Measurements from ENCODE around the gene CNTROB. TPM values are rescaled to one million over a fixed set of nuclear protein-coding genes. Genes with fewer than 3 reads are reported as not detected.
"Not testable (repeated sequence)": the region's sequence is repeated elsewhere in the genome, so short reads cannot be mapped to it uniquely, and the experiment has no call there.

The CNTROB gene
- polyA plus RNA-seq, 4 donors = 47.3 to 56.2 (median 54.1) TPM

- no peak for DNase-seq (ENCODE audit: low read depth in 4 of 4, low spot score in 3 of 4)
These were observed 8.0 kb downstream of the CNTROB start for GRCh38 chr17:7940034-7940433.

DNA sequence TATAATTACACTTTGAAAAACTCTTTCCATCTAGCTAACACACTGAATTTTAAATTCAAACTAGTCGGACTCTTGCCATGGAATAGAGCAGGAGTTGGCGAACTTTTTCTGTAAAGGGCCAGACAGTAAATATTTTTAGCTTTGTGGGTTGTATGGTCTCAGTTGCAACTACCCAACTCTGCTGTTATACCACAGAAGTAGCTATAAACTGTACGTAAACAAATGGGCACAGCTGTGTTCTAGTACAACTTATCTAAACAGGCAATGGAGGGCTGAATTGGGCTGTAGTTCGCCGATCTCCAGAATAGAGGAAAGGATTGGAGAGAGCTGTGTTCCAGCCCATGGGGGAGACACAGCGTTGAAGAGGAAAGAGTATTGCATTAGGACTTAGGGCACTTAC lies 8.7 kb downstream of the CNTROB start:
- no peak for DNase-seq (ENCODE audit: low read depth in 4 of 4, low spot score in 3 of 4)

DNA sequence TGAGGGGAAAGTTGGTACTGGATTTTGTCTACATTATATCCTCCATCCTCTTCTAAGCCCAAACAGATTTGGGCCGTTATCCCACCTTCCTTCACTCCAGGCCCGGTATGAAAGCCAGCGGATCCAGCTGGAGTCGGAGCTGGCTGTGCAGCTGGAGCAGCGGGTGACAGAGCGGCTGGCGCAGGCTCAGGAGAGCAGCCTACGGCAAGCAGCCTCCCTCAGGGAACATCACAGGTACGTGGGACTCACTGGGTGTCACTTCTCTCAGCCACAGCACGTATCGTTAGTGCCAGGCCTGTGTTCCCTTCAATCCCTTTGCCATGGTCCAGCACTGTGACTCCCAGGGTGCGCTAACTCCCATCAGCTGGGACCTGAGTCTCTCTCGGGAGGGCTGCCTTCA lies 11.3 kb downstream of the CNTROB start:
- no peak for DNase-seq (ENCODE audit: low read depth in 4 of 4, low spot score in 3 of 4)

- no peak for DNase-seq (ENCODE audit: low read depth in 4 of 4, low spot score in 3 of 4)
These were observed 12.3 kb downstream of the CNTROB start for GRCh38 chr17:7944326-7944725.

GRCh38 chr17:7945651-7946050 lies 13.6 kb downstream of the CNTROB start:
- DNase-seq (ENCODE audit: low read depth in 4 of 4, low spot score in 3 of 4) = no peak

DNA sequence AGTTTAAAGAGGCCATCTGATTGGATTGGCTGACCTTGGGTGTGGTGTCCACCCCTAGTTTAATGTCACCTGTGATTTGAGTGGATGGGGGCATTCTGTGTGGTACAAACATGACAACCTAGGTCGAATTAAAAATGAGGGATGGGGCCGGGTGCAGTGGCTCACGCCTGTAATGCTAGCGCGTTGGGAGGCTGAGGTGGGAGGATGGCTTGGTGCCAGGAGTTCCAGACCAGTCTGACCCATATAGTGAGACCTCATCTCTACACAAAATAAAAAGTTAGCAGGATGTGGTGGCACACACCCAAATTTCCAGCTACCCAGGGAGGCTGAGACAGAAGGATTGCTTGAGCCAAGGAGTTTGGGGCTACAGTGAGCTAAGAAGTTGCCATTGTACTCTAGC lies 14.4 kb downstream of the CNTROB start:
- no peak for DNase-seq (ENCODE audit: low read depth in 4 of 4, low spot score in 3 of 4)

- DNase-seq (ENCODE audit: low read depth in 4 of 4, low spot score in 3 of 4) = no peak
These were observed 15.6 kb downstream of the CNTROB start for GRCh38 chr17:7947651-7948050.

DNA sequence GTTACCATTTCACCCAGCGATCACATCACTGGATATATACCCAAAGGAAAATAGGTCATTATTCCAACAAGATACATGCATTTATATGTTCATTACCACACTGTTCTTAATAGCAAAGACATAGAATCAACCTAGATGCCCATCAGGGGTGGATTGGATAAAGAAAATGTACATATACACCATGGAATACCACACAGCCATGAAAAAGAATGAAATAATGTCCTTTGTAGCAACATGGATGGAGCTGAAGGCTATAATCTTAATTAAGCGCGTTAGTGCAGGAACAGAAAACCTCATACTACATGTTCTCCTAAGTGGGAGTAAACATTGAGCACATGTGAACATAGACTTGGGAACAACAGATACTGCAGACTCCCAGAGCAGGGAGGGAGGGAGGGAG lies 18.6 kb downstream of the CNTROB start:
- DNase-seq (ENCODE audit: low read depth in 4 of 4, low spot score in 3 of 4) = no peak

GRCh38 chr17:7951143-7951792 lies 19.3 kb downstream of the CNTROB start:
- DNase-seq (ENCODE audit: low read depth in 4 of 4, low spot score in 3 of 4) = no peak

GRCh38 chr17:7953266-7953665 lies 21.3 kb downstream of the CNTROB start:
- DNase-seq (ENCODE audit: low read depth in 4 of 4, low spot score in 3 of 4) = not testable (repeated sequence)

DNA sequence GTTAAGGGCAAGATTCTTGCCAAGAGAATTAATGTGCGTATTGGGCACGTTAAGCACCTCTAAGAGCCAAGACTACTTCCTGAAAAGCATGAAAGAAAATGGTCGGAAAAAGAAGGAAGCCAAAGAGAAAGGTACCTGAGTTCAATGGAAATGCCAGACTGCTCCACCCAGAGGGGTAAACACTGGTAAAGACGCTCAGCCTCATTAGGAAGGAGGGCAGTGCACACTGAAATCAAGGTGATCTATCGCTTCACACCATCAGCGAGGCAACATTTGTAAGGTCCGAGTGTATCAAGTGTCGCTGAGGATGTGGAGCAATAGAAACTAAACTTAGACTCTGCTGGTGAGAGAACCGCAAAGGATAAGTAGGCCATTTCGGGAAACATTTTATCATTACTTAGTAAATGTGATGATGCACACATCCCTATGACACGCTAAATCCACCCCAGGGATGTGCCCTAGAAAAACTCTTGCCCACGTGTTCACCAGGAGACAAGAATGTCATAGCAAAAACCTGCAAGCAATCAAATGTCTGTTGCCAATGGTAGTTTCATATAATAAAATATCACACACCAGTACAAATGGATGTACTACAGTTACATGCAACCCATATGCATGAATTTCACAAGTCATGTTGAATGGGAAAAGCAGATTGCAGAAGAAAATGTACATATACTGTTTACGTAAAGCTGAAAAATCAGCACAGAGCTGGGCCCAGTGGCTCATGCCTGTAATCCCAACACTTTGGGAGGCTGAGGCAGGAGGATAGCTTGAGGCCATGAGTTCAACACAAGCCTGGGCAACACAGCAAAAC lies 23.6 kb downstream of the CNTROB start:
- no peak for DNase-seq (ENCODE audit: low read depth in 4 of 4, low spot score in 3 of 4)

DNA sequence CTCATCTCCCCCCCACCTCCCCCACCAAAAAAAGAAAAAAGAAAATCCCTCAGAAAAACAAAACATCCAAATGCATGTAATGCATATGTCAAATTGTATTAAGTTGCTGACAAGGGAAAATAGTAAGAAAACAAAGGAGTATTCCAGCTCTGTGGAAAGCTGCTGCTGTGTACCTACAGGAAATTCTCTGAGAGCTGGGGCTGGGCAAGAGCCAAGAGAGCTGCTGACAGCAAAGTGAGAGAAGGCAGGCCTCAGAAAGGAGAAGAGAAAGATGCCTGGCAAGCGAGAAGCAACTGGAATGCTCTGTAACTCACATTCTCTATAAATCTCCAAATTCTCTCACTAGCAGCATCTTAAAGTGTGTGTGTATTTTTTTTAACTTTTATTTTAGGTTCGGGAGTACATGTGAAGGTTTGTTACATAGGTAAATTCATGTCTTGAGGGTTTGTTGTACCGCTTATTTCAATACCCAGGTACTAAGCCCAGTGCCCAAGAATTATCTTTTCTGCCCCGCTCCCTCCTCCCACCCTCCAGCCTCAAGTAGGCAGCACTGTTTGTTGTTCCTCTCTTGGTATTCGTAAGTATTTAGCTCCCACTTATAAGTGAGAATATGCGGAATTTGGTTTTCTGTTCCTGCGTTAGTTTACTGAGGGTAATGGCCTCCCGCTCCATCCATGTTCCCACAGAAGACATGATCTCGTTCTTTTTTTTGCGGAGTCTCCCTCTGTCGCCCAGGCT lies 24.4 kb downstream of the CNTROB start:
- peak in 2 of 4 donors; percentile 5 to 15 for DNase-seq (ENCODE audit: low read depth in 4 of 4, low spot score in 3 of 4)

DNA sequence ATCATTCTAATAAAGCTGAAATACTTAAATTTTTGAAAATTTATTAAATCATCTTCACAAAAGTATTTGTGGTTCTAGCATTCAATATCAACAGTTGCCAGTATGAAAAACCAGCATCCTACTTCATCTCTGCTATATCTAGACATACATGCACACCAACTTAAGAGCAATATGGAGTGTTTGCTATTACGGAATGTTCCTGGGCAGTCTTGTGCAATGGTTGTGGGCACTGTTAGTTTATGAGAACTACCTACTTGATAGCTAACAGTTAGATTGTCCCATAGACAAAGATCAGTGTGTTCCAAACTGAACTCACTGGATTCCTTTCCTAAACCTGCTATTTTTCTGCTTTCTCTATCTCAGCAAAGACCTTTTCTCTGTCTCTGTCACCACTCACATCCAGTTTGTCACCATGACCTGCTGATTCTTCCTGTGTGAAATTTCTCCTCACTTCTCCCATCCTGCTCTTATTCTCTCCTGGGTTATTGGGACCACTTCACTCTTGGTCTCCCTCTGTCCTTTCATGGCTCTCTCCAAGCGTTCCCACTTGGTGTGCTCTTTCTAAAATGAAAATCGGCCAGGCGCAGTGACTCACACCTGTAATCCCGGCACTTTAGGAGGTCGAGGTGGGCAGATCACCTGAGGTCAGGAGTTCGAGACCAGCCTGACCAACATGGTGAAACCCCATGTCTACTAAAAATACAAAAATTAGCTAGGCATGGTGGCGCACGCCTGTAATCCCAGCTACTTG lies 27.7 kb downstream of the CNTROB start:
- no peak for DNase-seq (ENCODE audit: low read depth in 4 of 4, low spot score in 3 of 4)

DNA sequence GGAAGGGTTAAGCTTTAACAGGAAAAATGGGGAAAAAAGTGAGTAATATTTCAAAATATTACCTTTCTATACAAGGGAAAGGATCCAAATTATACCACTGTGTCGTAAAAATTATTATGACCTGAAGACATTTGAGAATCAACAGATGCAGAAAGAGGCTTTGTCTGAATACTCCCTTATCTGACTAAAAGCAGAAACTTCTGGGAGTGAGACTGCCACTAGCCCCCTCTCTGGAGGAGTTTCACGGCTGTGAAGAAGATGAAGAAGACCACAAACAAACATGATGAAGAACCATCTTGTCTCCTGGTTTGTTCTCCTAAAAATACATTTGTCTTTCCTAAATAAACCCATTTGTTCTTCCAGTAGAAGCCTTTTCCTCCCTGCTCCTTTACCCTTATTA lies 29.4 kb downstream of the CNTROB start:
- DNase-seq (ENCODE audit: low read depth in 4 of 4, low spot score in 3 of 4) = no peak

GRCh38 chr17:7967751-7968150 lies 35.7 kb downstream of the CNTROB start:
- no peak for DNase-seq (ENCODE audit: low read depth in 4 of 4, low spot score in 3 of 4)

DNA sequence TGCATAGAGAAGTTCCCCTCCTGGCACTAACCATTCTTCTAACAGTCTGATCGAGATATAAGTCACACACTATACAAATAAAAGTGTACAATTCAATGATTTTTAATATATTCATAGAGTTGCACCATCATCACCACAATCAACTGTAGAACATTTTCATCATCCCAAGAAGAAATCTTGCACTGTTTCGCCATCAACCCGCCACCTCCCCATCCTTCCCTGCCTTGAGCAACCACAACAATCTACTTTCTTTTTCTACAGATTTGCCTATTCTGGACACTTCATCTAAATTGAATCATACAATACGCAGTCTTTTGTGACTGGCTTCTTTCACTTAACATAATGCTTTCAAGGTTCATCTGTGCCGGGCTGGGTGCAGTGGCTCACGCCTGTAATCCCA lies 37.4 kb downstream of the CNTROB start:
- DNase-seq (ENCODE audit: low read depth in 4 of 4, low spot score in 3 of 4) = no peak

GRCh38 chr17:7971651-7972050 lies 39.6 kb downstream of the CNTROB start:
- no peak for DNase-seq (ENCODE audit: low read depth in 4 of 4, low spot score in 3 of 4)

- no peak for DNase-seq (ENCODE audit: low read depth in 4 of 4, low spot score in 3 of 4)
These were observed 40.3 kb downstream of the CNTROB start for GRCh38 chr17:7972131-7972785.

DNA sequence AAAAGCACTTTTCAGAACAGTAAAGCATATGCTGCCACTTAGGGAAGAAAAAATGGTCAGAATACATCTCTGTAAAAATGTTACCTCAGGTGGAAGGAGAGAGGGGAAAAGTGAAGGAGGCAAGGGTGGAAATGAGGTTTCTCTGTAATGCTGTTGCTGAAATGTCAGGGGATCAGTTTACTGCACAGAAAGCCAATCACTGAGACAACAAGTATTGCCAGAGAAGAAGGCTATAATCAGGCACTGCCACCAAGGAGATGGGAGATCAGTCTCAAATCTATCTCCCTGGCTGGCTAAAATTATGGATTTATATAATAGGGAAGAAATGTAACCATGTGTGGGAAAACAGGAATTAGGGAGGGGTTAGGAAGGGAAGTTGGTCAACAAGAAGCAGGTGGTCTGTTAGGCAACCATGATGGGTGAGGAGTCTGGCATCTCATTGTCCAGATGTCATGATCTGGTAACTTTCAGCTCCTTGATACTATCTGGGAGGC lies 42.7 kb downstream of the CNTROB start:
- no peak for DNase-seq (ENCODE audit: low read depth in 4 of 4, low spot score in 3 of 4)

DNA sequence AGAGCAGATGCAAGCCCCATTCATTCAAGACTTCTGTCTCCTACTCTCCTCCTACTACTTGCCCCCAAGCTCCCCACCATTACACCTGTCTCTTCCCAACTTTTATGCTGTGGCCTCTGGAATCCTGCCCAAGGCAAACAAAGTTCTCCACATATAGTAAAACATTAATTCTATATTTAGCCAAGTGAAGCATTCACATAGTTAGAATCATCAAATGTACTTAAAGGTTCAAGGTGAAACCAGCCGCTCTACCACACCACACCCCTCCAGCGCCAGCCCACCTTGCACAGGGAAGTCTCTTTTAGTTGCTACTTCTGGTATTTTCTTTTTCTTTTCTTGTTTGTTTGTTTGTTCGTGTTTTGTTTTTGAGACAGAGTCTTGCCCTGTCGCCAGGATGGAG lies 45.0 kb downstream of the CNTROB start:
- no peak for DNase-seq (ENCODE audit: low read depth in 4 of 4, low spot score in 3 of 4)

Measured in right renal pelvis (tissue), 4 donors.